DND-41 (cell line): ENCODE measurements around the gene PIK3R3.

ENCODE experiments used
- ATAC-seq: fragments of 200-7000 bp; cut with Tn5 transposase; 3 replicates; pipeline ENCODE4 v1.9.1; 2021; ENCODE audit warnings: low read depth; ENCODE audit not compliant: insufficient read depth
- DNase-seq: peaks from one replicate; pipeline ENCODE4 v3.0.0-alpha.2; 2020
- H2AFZ ChIP-seq: 2 replicates; pipeline ENCODE4 v1.6.0; 2012; ENCODE audit warnings: low read depth, low read length
- H3K27ac ChIP-seq: 2 replicates; pipeline ENCODE4 v1.5.1; 2012; ENCODE audit warnings: low read length, inconsistent platforms
- H3K27me3 ChIP-seq: fragments of 200-600 bp; sonication (generic); 2 replicates; pipeline ENCODE4 v1.6.0; 2012; ENCODE audit warnings: low read length, mild to moderate bottlenecking, inconsistent platforms; ENCODE audit not compliant: insufficient read depth, poor library complexity
- H3K36me3 ChIP-seq: 2 replicates; pipeline ENCODE4 v1.5.1; 2012; ENCODE audit warnings: low read length, inconsistent platforms; ENCODE audit not compliant: insufficient read depth
- H3K4me1 ChIP-seq: 2 replicates; pipeline ENCODE4 v1.5.1; 2012; ENCODE audit warnings: mild to moderate bottlenecking, low read length; ENCODE audit not compliant: insufficient read depth
- H3K4me2 ChIP-seq: 2 replicates; pipeline ENCODE4 v1.6.0; 2012; ENCODE audit warnings: mild to moderate bottlenecking, moderate library complexity, low read length, inconsistent platforms; ENCODE audit not compliant: insufficient read depth
- H3K4me3 ChIP-seq, 2 experiments: fragments of 200-600 bp in 1 of 2; shearing (Covaris generic) in 1 of 2; 2 replicates each; pipeline ENCODE4 v1.5.1; 2012 to 2016; ENCODE audit warnings: inconsistent platforms in 2 of 2, low read length in 2 of 2, mild to moderate bottlenecking in 2 of 2, low read depth in 1 of 2, moderate library complexity in 1 of 2
- H3K79me2 ChIP-seq: 2 replicates; pipeline ENCODE4 v1.6.0; 2012; ENCODE audit warnings: low read length, inconsistent platforms; ENCODE audit not compliant: insufficient read depth
- H3K9ac ChIP-seq: 2 replicates; pipeline ENCODE4 v1.6.0; 2012; ENCODE audit warnings: low read depth, mild to moderate bottlenecking, inconsistent platforms, low read length, moderate library complexity
- H3K9me3 ChIP-seq: 2 replicates; pipeline ENCODE4 v1.5.1; 2012; ENCODE audit warnings: low read length, moderate library complexity, mild to moderate bottlenecking, inconsistent platforms; ENCODE audit not compliant: insufficient read depth, severe bottlenecking
- H4K20me1 ChIP-seq: 2 replicates; pipeline ENCODE4 v1.6.0; 2012; ENCODE audit warnings: low read length; ENCODE audit not compliant: insufficient read depth
- EZH2 ChIP-seq: IDR thresholded peaks from 3 replicates; pipeline ENCODE4 v1.6.1; 2012; ENCODE audit warnings: borderline replicate concordance, low read depth, mild to moderate bottlenecking, moderate library complexity, low read length, inconsistent platforms; ENCODE audit not compliant: severe bottlenecking
- TF ChIP-seq, protein P1 (sequence below): IDR thresholded peaks from 2 replicates; pipeline ENCODE4 v1.5.1; 2012; ENCODE audit warnings: borderline replicate concordance, low read length, moderate library complexity, mild to moderate bottlenecking; ENCODE audit not compliant: poor library complexity, severe bottlenecking; ENCODE audit errors: extremely low read depth

The PIK3R3 gene

DNA sequence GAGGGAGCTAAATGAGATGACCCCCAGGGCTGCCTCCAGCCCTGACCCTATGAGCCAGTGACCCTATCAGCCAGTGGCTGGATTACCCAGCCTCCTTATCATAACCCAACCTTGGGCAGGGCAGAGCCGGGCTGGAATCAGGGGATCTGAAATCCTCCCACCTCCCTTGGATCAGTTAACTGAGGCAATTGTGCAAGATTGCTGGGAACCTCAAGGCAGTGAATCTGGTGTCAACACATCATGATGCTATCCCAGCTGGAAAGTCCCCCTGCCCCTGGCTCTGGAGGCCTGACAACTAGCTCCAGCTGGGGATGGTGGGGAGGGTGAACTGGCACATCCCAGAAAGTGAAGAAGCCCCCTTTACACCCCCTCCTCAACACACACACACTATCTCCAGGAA is 36.0 kb upstream of the PIK3R3 start:
- no peaks in the 10 kb centered on the region for H3K4me1 ChIP-seq
- H3K9me3 ChIP-seq: no peaks in the 10 kb centered on the region
- no peak overlapping the region for H2AFZ ChIP-seq
- DNase-seq: no peak
- no peak for TF ChIP-seq EZH2
- TF ChIP-seq, protein P1, sequence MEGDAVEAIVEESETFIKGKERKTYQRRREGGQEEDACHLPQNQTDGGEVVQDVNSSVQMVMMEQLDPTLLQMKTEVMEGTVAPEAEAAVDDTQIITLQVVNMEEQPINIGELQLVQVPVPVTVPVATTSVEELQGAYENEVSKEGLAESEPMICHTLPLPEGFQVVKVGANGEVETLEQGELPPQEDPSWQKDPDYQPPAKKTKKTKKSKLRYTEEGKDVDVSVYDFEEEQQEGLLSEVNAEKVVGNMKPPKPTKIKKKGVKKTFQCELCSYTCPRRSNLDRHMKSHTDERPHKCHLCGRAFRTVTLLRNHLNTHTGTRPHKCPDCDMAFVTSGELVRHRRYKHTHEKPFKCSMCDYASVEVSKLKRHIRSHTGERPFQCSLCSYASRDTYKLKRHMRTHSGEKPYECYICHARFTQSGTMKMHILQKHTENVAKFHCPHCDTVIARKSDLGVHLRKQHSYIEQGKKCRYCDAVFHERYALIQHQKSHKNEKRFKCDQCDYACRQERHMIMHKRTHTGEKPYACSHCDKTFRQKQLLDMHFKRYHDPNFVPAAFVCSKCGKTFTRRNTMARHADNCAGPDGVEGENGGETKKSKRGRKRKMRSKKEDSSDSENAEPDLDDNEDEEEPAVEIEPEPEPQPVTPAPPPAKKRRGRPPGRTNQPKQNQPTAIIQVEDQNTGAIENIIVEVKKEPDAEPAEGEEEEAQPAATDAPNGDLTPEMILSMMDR: no peak
- no peaks in the 10 kb centered on the region for H3K36me3 ChIP-seq
- H3K4me3 ChIP-seq: no peak overlapping the region
- no peaks in the 10 kb centered on the region for H3K27me3 ChIP-seq
- H3K4me2 ChIP-seq: no peak overlapping the region
- H3K9ac ChIP-seq: no peak overlapping the region
- H3K27ac ChIP-seq: no peak overlapping the region
- no peaks in the 10 kb centered on the region for H3K79me2 ChIP-seq
- no peak for ATAC-seq
- H4K20me1 ChIP-seq: no peaks in the 10 kb centered on the region

DNA sequence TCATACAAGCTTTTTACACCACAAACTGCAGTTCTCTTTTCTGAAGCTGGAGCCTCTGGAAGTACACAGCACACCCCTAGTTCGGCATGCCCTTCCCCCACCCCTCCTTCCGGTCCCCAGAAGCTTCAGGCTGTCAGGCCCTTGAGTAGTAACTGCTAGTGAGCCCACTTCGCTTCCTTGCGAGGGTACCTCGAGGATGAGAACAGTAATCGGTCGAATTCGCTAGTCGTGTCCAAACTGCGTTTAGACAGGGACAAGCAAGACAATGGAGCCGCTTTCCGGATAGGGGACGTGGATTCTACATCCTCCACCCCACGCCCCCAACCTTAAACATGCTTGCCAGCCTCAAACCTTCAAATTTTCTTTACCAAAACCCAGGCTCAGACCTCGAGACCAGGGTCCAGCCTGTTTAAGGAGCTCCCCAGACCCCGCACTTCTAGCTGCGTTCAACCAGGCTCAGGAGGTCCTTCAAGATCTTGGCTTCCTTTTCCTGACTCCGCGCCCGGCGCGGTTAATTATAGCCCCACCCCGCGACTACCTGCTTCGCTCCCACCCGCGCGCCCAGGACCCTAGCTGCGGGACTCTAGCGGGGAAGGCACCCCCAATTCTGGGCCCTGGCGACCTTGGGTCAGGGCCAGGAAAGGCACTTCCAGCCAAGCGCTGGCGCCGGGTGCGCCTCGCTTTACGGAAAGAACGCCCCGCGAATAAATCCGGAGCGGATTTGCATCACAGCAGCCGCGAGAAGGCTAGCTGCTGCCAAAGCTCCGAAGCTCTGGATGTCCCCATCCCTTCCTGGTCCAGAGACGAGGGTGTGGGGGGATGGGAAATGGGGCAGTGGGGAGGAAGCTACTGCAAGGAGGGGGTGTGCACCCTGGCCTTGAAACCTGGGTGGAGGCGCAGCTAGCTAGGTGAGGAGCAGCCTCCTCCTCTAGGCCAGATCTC is 34.4 kb upstream of the PIK3R3 start:
- Histone ChIP-seq H3K9me3 (no peaks in the 10 kb centered on the region), H3K4me2 (no peak overlapping the region), H3K4me3 (no peak overlapping the region), H3K27me3 (no peaks in the 10 kb centered on the region), H3K9ac (no peak overlapping the region), H3K36me3 (no peaks in the 10 kb centered on the region), H3K27ac (no peak overlapping the region), H2AFZ (no peak overlapping the region), H4K20me1 (no peaks in the 10 kb centered on the region), H3K4me1 (no peaks in the 10 kb centered on the region), H3K79me2 (no peaks in the 10 kb centered on the region)
- TF ChIP-seq, protein P1: no peak
- no peak for TF ChIP-seq EZH2
- DNase-seq (no peak), ATAC-seq (no peak)

DNA sequence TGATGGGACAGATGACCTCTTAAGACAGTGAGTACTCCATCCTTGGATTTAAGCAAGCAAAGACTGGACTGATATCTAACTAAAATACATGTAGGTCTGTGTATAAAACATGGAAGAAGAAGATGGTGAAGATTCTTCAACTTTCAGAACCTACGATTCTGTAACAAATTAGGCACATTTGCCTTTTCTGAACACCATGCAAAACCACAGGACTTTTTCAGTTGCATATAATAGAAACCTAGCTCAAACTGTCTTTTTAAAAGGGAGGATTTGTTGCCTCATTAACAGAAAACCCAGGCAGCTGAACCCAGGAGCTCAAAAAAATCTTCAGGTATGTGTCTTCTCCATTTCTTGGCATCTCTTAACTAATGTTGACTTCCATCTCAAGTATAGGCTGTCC is 27.8 kb upstream of the PIK3R3 start:
- TF ChIP-seq, protein P1: no peak
- no peak for TF ChIP-seq EZH2
- Histone ChIP-seq H3K9ac (no peak overlapping the region), H3K4me3 (no peak overlapping the region), H3K4me1 (no peaks in the 10 kb centered on the region), H3K27ac (no peak overlapping the region), H2AFZ (no peak overlapping the region), H3K79me2 (no peaks in the 10 kb centered on the region), H3K4me2 (no peak overlapping the region), H4K20me1 (no peaks in the 10 kb centered on the region), H3K36me3 (no peaks in the 10 kb centered on the region), H3K27me3 (peaks cover 5% of the 10 kb centered on the region), H3K9me3 (no peaks in the 10 kb centered on the region)
- ATAC-seq (no peak), DNase-seq (no peak)
